HUDEP-2 (cell line): ENCODE results near the gene LRRC17.

Source experiments
- DNase-seq, 76 experiments: peaks; one replicate each; lab custom pipeline; 2025; ENCODE audit not compliant: unreplicated experiment in 76 of 76; lab: John Stamatoyannopoulos, UW

The LRRC17 gene

GRCh38 chr7:102983602-102984001 is 70.8 kb downstream of the LRRC17 start:
- DNase-seq: peak in 13 of 76 experiments; percentile 1 to 45 (median 14)

DNA sequence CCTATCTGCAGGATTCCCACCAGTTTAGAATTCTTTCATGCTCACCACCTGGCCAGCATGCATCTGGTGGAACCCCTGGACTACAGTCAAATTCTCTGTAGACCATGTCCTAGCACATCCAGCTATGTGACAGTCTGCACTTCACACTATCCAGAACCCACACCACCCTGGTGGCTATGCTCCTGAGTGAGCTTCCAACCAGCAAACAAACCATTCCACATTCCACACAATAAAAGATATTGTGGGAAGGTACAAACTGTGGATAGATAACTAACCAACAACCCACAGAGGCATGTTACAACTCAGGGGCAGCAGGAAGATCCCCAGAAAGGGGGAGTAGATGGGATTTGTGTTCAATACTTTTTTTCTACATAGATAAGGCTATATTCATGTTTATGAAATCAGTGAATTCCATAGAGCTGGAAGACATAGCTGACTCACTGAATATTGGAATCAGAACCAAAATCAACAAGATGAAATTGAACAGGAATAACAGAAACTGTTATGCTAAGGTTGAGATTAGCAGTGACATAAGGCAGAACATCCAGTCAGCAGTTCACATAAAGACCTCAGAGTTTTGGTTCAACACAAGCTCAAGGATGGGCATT is 72.5 kb downstream of the LRRC17 start:
- DNase-seq: no peak

DNA sequence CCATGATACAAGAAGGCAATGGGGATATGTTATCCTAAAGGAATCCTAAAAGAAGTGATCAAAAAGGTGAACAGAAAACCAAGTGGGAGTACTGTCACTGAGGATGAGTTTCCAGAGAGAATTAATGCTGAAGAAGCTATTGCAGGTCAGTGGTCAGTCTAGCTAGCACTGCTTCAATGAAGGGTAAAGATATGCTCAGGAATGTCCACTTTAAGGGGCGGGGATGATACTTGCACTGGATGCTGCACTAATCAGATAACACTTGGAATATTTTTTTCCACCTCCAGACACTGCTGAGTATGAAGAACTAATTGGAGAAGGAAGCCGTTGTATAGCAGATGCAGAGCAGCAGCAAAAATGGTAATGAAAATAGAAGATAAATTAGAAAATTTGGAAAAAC is 75.3 kb downstream of the LRRC17 start:
- no peak for DNase-seq

- DNase-seq: no peak
These were observed 76.1 kb downstream of the LRRC17 start for GRCh38 chr7:102988631-102989560.

- no peak for DNase-seq
These were observed 77.8 kb downstream of the LRRC17 start for GRCh38 chr7:102990642-102991041.

GRCh38 chr7:102991077-102991539 is 78.3 kb downstream of the LRRC17 start:
- no peak for DNase-seq

GRCh38 chr7:102991540-102992214 is 78.9 kb downstream of the LRRC17 start:
- DNase-seq: peak in 7 of 76 experiments; percentile 1 to 24 (median 11)

DNA sequence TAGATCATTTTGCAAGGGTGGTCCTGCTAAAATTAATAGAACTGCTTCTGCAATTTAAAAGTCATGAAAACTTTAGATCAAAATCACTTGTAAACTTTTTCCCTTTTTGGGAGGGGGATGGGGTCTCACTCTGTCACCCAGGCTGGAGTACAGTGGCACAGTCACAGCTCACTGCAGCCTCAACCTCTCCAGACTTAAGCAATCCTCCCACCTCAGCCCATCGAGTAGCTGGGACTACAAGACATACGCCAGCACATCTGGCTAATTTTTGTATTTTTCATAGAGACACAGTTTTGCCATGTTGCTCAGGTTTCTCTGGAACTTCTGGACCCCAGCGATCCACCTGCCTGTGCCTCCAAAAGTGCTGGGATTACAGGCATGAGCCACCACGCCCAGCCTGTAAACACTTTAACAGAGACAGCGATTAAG is 79.7 kb downstream of the LRRC17 start:
- DNase-seq: no peak

DNA sequence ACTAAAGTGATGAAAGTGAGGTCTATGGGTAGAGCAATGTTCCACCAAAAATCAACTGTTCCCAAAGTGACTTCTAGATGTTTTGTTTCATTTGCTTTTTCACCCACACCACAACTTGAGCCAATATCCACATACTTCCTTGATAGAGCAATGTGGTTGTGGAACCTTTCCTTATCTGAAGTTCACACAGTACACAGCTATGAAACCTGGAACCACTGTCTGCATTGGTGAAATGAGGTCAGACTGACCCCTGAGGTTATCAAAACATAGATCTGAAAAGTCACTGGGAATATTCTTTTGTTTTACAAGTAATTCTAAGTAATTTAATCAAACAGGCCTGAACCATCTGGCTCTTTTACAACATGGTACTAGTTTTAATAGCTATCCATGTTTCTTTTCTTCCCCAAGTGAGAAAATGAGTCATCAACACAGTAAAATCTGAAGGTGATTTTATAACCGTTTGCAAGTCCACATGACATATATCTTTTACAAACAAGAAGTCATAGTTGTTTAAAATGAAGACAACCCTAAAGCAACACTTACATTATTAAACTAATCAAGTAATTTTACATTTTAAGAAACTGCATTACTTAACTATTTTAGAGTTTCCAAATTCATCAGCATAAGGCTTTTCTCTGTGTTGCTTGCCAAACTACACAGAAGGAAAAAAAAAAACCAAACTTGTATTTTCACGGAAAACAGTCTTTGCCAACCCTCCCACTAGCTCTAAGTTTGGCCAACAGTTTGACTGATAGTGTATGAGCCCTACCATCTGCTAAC is 80.3 kb downstream of the LRRC17 start:
- DNase-seq: peak in 22 of 76 experiments; percentile 10 to 60 (median 30)

DNA sequence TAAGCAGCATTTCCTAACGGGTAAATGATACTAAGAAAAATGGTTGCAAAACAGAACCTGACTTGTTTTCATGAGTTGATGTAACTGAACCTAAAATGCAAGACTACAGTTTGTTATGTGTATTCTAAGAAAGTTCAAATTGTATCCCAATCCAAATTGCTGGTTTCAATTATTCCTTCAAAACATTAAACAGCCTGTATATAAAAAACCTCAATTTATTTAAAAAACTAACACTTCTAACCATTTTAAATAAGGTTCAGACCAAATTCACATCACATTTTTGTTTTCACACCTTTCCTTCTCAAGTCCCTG is 80.9 kb downstream of the LRRC17 start:
- DNase-seq: no peak

GRCh38 chr7:102994567-102994966 is 81.8 kb downstream of the LRRC17 start:
- no peak for DNase-seq
